NK-92 treated with Interleukin-12 subunit alpha and Interleukin-12 subunit beta, amount 100 ng/mL, for 24 hours (cell line): ENCODE data around the gene TSPAN1.
A peak's percentile ranks its signal among the peaks of the same experiment; 100 is the strongest.

Experiments
- DNase-seq: peaks from one replicate; lab custom pipeline; 2025; lab: John Stamatoyannopoulos, UW

The TSPAN1 gene

GRCh38 chr1:46174448-46175231, at the start of gene TSPAN1:
TSPAN1 (plus strand) TSS chr1:46175087; CDS start chr1:46181108, 6,021 bp downstream.
- no peak for DNase-seq

- DNase-seq, result no peak
These were observed 46.5 kb upstream of the TSPAN1 start for GRCh38 chr1:46128344-46128743.

- DNase-seq, result no peak
These were observed 44.8 kb upstream of the TSPAN1 start for GRCh38 chr1:46130121-46130520.

- no peak for DNase-seq
These were observed 44.3 kb upstream of the TSPAN1 start for GRCh38 chr1:46130606-46131005.

GRCh38 chr1:46131093-46131492, 43.8 kb upstream of the TSPAN1 start:
- DNase-seq, result no peak

- no peak for DNase-seq
These were observed 43.0 kb upstream of the TSPAN1 start for GRCh38 chr1:46131712-46132528.

- DNase-seq, result peak; percentile 98
These were observed 42.2 kb upstream of the TSPAN1 start, which contains the start of gene PIK3R3 for GRCh38 chr1:46132529-46133180. PIK3R3 (minus strand) TSS chr1:46132629; CDS start chr1:46131952, 677 bp downstream.

- peak; percentile 82 for DNase-seq
These were observed 41.7 kb upstream of the TSPAN1 start for GRCh38 chr1:46133181-46133658.

GRCh38 chr1:46133781-46134350, 41.0 kb upstream of the TSPAN1 start:
- DNase-seq, result no peak

- DNase-seq, result no peak
These were observed 40.1 kb upstream of the TSPAN1 start for GRCh38 chr1:46134660-46135331.

GRCh38 chr1:46136711-46137110, 38.2 kb upstream of the TSPAN1 start:
- DNase-seq, result no peak

- no peak for DNase-seq
These were observed 37.0 kb upstream of the TSPAN1 start for GRCh38 chr1:46137916-46138315.

GRCh38 chr1:46148318-46148717, 26.6 kb upstream of the TSPAN1 start:
- DNase-seq, result no peak

GRCh38 chr1:46150085-46150484, 24.8 kb upstream of the TSPAN1 start:
- no peak for DNase-seq

- DNase-seq, result no peak
These were observed 22.9 kb upstream of the TSPAN1 start for GRCh38 chr1:46152016-46152415.

GRCh38 chr1:46153228-46153627, 21.7 kb upstream of the TSPAN1 start:
- DNase-seq, result no peak

- DNase-seq, result no peak
These were observed 21.2 kb upstream of the TSPAN1 start for GRCh38 chr1:46153732-46154131.

GRCh38 chr1:46157916-46158311, 17.0 kb upstream of the TSPAN1 start:
- no peak for DNase-seq

GRCh38 chr1:46158312-46159281, 16.3 kb upstream of the TSPAN1 start:
- no peak for DNase-seq

GRCh38 chr1:46159516-46159915, 15.4 kb upstream of the TSPAN1 start:
- DNase-seq, result no peak
